GM11168 (cell line): ENCODE results near the gene SHLD2.
"Not testable (repeated sequence)": the region's sequence is repeated elsewhere in the genome, so short reads cannot be mapped to it uniquely, and the experiment has no call there.

Experiments used
- in situ Hi-C: fragments of 300-500 bp; cut with MboI; formaldehyde crosslinking; loops from one replicate; pipeline ENCODE4 v1.12.0; 2022; ENCODE audit warnings: low sequenced_read_pairs; ENCODE audit not compliant: unreplicated experiment

The SHLD2 gene

DNA sequence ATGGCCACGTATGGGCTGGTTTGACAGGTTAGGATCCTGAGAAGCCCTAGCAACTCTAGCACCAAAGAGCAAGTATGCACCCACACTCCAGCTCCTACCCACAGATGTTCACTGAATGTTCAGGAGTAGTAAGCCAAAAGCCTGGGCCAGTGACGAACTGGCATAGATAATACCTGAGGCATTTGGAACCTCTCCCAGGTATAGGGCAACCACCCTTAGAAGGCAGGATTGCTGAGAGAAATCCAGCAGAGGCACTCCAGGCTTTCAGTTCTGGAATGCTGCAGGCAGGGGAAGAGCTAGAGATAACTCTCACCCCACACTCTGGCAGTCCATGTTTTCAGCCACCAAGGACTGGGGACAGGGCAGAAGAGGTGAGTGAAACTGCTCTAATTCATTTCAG, 39.4 kb downstream of the SHLD2 start:
- in situ Hi-C loops, result not testable (repeated sequence)

DNA sequence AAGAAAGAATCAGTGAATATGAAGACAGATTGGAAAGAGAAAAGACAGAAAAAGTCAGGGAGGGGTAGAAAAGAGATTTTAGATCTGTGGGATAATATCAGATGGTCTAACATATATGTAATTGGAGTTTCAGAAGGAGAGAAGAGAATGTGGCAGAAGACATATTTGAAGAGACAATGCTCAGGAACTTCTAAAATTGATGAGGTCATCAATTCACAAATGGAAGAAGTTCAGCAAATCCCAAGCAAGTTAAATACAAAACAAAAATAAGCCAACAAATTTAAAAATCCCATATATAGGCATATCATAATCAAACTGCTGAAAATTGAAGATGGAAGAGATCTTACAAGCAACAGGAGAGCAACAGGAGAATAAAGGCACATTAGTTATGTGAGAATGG, 42.5 kb downstream of the SHLD2 start:
- in situ Hi-C loops, result not testable (repeated sequence)

DNA sequence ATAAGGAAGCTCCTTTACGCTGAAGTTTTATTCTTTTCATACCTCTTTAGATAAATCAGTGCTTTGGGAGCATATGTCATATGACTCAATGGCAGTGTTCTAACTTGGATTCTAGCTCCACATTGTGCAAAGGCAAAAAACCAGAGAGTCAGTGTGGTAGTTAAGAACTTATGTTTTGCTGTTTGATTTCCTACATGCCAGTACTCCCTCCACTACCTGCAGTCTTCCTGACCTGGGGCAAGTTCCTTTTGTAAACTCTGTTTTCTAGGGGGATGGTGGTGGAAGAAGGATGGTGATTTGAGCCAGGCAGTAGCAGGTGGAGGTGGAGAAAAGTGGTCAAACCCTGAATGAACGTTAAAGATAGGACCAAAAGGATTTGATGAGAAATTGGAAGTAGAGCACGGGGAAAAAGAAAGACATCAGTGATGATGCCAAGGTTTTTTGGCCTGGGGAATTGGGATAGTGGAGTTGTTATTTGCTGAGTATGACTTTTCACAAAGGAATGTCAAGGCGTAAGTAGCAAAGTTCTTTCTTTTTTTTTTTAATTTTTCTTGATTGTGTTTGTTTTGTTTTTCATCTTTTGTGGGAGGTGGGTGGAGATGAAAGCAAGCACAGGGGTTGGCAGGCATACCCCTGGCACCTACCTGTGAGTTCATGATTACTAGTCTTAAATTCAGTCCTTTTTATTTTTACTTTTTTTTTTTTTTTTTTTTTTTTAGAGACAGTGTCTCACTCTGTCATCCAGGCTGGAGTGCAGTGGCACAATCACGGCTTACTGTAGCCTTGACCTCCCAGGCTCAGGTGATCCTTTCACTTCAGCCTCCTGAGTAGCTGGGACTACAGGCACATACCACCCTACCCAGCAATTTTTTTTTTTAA, 47.5 kb downstream of the SHLD2 start:
- in situ Hi-C loops, result not testable (repeated sequence)

DNA sequence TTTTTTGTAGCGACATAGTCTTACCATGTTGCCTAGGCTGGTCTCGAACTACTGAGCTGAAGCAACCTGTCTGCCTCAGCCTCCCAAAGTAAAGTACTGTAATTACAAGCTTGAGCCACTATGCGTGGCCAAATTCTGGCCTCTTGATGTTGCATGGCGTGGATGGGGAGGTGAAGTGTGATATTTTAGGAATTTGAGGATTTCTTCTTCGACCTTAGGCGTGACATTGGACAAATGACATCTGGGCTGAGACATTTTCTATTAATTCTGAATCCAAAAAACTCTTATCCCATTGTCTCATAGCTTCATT, 48.1 kb downstream of the SHLD2 start:
- in situ Hi-C loops, result not testable (repeated sequence)

DNA sequence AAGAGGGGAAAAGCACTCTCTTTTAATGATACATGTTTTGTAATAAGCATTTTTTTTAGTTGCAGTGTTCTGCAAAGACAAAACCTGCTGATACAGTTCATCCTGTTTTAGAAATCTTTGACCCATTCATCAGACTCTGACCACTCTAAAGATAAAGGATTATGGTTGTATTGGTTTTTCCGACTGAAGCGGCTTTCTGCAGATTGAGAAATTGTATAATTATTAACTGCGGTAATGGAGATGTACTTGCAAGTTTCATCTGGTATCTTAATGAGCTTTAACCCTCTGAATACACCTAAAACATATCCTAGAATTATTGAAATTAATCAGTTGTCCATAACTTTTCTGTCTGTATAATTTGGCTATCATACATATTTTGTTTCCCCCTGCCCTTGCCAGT, 50.6 kb downstream of the SHLD2 start:
- in situ Hi-C loops, result not testable (repeated sequence)

DNA sequence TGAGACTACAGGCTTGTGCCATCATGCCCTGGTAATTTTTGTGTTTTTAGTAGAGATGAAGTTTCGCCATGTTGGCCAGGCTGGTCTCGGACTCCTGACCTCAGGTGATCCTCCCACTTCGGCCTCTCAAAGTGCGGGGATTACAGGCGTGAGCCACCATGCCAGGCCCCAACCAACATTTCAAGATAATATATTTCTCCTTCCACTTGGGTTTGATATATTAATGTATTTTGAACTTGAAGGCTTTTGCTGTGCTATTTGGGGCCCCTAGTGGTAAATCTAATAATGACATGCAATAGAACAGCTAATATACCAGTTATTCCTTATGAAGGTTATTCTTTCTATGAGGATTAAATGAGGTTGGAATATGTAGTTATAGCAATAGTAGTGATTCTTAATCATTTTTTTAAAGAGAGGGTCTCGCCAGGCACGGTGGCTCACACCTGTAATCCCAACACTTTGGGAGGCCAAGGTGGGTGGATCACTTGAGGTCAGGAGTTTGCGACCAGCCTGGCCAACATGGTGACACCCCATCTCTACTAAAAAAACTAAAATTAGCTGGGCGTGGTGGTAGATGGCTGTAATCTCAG, 54.1 kb downstream of the SHLD2 start:
- in situ Hi-C loops, result not testable (repeated sequence)

DNA sequence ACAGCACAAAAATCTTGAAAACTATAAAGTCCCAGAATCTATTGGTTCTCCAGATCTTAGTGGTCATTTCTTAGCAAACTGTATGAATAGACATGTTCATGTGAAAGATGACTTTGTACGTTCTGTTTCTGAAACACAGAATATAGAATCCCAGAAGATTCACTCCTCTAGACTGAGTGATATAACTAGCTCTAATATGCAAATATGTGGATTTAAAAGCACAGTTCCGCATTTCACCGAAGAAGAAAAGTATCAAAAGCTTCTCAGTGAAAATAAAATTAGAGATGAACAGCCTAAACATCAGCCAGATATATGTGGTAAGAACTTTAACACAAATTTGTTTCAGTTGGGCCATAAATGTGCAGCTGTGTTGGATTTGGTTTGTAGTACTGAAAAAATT, 56.5 kb downstream of the SHLD2 start:
- in situ Hi-C loops, result not testable (repeated sequence)

DNA sequence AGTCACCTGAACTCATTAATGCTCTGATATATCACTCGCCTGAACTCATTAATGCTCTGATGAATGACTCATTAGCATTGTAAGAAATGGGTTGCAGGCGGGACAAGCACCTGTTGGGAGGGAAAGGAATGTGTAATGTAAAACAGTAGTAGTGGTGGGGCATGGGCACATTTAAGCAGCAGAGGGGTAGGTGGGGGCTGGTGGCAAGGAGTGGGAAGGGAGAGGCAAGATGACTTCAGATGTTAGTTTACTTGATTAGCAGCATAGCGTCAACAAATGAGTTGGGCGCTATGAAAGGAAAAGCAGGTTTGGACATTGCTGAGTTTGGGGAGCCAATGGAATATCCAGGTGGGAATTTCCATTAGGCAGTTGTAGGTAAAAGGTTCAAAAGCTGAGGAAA, 61.8 kb downstream of the SHLD2 start:
- in situ Hi-C loops, result not testable (repeated sequence)

DNA sequence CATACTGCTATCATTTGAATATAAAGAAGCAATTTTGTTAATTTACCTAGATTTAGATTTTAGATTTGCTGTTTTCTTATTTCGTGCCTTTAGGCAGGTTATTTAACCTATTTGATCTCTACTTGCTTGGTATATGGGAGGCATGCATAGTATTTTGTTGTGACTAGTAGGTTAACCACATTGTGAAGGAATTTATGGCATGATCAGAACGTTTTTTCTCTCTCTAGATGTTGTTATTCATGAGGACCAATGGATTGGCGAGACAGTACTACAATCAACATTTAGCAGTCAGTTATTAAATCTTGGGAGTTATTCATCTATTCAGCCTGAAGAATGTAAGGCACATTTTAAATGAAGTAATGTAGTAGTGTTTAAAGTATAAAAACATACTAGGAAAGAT, 62.8 kb downstream of the SHLD2 start:
- in situ Hi-C loops, result not testable (repeated sequence)

DNA sequence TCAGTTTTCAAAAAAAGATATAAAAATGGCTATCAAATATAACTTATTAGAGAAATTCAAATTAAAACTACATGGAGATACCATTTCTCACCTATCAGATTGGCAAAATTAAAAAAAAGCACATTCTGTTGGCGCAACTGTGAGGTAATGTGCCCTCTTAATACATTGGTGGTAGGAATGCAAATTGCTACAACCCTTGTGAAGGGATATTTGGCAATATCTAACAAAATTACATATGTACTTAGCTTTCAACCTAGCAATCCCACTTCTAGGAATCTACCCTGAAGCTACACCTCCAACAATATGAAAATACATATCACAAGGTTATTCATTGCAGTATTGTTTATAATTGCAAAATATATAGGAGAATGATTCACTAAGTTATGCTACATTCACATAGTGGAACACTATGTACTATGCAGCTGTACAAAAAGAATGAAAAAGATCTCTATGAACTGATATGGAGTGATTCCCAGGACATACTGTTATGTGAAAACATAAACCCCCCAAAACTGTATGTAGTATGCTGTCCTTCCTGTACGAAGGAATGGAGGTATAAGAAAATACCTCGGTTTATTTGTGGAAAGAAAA, 67.8 kb downstream of the SHLD2 start:
- in situ Hi-C loops, result not testable (repeated sequence)

DNA sequence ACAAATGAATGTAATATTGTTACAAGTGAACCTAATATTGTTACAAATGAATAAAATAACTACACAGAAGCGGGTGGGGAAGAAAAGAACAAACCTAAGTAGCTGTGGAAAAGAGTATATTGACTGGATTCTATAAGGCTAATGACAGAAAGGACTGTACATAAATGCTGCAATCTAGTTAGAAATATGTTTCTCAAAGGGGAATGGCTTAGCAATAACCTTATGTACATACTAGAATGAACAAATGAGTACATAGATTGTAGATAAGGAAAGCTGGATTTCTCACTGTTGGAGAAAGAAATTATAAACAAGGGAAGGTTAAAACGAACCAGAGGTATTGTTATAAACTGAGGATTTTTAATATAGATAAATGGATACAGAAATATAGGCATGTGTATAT, 68.4 kb downstream of the SHLD2 start:
- in situ Hi-C loops, result not testable (repeated sequence)

DNA sequence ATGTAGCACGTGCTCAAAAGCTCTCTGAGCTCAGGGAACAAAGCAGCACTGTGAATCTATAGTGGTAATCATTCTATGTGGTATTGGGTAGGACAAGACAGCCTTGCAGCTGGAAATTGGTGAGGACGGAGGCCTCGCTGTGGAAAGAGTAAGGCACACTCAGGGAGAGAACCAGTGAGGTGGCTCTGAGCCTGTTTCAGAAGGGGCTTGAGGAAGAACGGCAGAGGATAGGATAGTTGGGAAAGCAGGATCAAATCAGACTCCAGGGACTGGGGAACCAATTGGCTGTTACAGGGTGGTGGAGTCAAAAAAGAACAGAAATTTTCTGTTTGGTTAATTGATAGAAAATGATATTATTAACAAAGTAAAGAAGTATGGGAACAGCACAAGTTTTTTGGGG, 74.9 kb downstream of the SHLD2 start:
- in situ Hi-C loops, result not testable (repeated sequence)

DNA sequence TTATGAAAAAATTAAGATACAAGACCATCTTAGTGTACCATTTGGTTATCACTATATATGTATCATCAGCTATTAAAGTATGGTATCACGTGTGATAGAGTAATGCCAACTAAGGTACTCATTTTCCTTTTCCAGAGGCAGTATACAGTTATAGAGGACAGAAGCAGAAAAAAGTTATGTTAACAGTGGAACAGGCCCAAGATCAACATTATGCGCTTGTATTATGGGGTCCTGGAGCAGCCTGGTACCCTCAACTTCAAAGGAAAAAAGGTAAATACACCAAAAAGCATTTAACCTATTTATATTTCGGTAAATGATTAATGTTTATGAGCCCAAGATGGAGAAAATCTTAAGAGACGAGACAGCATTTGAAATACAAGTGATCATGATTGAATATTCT, 75.7 kb downstream of the SHLD2 start:
- in situ Hi-C loops, result not testable (repeated sequence)

DNA sequence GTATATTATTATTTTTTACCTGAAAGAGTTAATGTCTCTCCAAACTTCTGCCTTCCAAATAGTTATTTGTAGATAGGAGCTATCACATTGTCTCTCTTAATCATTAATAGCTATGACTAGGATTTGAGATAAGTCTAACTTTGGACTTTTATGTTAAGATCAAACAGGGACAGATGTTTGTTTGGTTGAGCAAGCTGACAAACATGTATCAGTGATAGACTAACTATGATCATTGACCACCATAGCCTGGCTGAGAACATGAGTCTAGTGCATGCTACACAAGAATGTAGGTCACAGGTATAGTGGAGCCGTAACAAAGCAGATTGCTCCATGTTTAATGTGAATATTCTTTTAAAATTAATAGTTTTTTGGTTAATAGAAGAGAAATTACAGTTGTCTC, 76.7 kb downstream of the SHLD2 start:
- in situ Hi-C loops, result not testable (repeated sequence)

DNA sequence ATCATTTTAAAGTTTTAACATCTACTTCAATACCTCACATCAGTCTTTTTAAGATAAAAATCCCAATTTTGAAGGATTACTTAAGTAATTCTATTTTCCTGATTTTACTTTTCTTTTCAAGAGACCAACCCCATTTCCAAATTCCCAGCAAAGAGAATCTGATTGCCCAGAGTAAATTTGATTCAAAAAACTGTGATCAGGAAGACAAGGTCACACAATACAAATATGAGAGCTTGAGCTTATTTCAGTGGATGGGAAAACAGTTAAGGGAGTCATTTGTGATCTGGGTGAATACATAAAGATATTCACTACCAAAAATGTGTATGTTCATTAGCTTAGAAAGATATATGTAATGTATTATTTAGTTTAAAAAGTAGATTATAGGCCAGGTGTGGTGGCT, 77.2 kb downstream of the SHLD2 start:
- in situ Hi-C loops, result not testable (repeated sequence)

DNA sequence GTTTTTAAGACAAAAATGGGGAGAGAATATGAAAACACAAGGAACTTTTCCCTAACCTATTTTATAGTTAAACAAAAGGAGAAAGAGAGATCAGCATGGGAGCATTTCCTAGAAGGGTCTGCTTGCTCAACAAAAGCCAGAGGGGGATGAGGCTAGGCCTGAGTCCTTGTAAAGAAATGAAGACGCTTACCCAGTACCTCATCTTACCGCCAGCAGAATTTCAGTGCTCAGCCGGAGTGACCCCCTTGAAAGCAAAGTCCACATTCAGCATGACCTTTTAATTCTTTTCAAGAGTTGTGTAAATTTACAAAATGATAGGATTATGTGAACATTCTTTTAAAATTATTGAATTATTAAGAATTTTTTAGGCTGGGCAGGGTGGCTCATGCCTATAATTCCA, 82.6 kb downstream of the SHLD2 start:
- in situ Hi-C loops, result not testable (repeated sequence)

DNA sequence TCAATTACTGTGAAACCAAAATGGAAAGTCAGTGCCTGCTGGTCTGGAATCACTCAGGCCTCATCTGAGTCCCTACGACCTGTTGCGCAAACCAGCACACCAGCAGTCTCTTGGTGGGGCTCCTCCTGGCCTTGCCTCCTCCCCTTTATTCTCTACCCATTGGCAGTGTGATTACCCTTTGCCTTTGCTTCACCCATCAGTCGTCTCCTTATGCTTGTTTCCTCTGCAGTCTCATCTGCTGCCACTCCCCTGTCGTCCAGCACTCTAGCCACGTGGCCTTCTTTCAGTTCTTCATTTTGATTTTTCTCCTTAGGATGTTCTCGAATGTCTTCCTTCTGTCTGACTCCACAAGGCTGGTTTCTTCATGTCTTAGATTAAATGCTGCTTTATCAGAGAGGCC, 89.4 kb downstream of the SHLD2 start:
- in situ Hi-C loops, result not testable (repeated sequence)

DNA sequence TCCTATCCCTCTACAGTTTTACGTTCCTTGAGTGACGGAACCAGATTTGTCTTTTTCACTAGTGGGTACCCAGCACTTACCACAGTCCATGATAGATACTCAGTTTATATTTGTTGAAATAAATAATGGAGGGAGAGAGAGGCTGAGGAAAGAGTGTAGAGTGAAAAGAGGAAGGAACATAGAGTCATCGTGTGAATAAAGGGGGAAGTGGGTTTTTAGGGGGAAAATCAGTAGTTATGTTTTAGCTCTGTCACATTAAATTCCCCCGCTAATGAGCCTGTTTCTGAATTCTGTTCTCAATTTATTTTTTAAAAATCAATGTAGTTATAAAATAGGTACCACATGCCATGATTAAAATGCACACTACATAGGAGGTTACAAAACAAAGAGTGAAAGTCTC, 91.0 kb downstream of the SHLD2 start:
- in situ Hi-C loops, result not testable (repeated sequence)

DNA sequence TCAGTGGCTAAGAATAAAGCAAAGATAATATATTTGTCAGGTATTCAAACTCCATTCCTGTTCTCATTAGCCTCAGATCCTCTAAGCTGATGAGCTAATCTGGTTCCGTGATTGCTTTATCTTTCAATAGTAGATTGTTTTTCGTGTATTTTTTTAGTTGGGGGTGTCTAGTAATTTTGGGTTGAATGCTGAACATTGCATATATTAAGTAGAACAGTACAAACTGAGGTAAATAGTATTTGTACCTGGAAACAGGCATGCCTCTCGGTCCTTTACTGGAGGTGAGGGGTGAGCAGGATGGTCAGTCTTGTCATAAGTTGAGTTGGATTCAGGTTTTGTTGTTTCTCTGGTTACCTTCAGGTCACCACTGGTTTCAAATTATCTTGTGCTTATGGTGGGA, 92.6 kb downstream of the SHLD2 start:
- in situ Hi-C loops, result not testable (repeated sequence)

DNA sequence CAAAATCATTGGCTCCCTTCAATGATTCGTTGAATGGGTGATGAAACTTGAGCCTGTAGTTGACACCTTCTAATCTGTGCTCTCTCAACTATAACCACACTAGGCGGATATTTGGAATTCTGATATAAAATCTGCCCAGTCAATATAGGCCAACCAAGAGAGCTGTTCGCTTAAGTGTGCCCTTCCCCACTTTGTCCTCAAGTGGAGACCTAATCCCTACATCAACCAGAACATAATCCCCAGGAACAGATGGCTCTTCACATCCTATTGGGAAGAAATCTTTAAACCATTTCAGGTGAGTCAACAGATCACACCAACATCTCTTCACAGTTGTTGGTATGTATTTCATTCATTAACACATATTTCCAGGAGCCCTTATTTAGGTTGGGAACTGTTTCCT, 96.8 kb downstream of the SHLD2 start:
- in situ Hi-C loops, result not testable (repeated sequence)

DNA sequence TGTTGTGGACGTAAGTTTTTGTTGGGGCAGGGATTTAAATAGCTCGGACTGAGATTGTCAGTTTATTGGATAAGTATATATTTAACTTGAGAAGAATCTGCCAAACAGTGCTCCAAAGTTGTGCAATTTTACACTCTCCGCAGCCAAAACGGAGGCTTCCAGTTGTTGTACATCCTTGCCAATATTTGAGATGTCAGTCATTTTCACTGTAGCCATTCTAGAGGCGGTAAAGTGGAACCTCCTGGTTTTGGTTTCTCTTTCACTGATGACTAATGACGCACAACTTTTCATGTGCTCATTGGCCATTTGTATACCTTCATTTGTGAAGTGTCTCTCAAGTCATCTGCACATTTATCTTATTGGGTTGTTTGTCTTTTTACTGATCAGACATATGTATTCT, 105.9 kb downstream of the SHLD2 start:
- in situ Hi-C loops, result not testable (repeated sequence)

DNA sequence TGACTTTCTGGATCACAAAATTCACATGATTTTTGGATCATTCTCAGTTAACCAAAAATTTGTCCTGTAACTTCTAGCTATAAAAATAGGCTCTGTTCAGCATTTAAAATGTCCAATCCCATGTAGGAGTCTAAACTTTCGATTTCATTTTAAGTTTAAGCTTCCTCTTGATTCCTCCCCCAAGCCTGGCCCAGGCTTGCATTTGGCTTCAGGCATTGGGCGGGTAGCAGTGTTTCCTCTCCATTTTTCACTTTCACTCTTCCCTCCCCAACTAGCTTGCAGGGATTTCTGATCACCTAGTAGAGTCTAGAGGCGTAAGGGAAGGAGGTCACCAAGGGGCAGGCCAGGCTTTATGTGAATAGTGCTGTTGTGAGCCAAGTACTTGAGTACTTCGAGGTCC, 109.8 kb downstream of the SHLD2 start:
- in situ Hi-C loops, result not testable (repeated sequence)
